CD4-positive, alpha-beta T cell (primary cell): ENCODE data around the gene MARCO. TPM values are rescaled to one million over a fixed set of nuclear protein-coding genes. Genes with fewer than 3 reads are reported as not detected.
A peak's percentile ranks its signal among the peaks of the same experiment; 100 is the strongest.

ENCODE experiments used
- ATAC-seq: fragments of 200-7000 bp; cut with Tn5 transposase; one replicate; pipeline ENCODE4 v1.10.0; 2022; ENCODE audit warnings: mild to moderate bottlenecking; ENCODE audit not compliant: poor library complexity
- CTCF ChIA-PET: fragments of 350-600 bp; sonication (Branson Sonifier 250); formaldehyde crosslinking; loops from one replicate; lab custom pipeline; 2021; ENCODE audit warnings: antibody characterized with exemption, inconsistent platforms; lab: Charles Lee
- POLR2A ChIA-PET: fragments of 350-600 bp; sonication (Branson Sonifier 250); formaldehyde crosslinking; loops from one replicate; lab custom pipeline; 2021; ENCODE audit warnings: antibody characterized with exemption, inconsistent platforms; lab: Charles Lee
- DNase-seq, 14 experiments: peaks; one replicate each; pipeline ENCODE4 v3.0.0-alpha.2; 2013 to 2020; ENCODE audit warnings: mixed read lengths in 2 of 14
- H3K27ac ChIP-seq, 2 donors: one replicate each; pipeline versions ENCODE4 v1.5.1 to v1.7.0; 2013; ENCODE audit warnings: low read length in 2 of 2, low read depth in 1 of 2, mild to moderate bottlenecking in 1 of 2
- H3K27me3 ChIP-seq, 2 experiments: 1 replicate in 1 of 2; 2 replicates in 1 of 2; pipeline versions ENCODE4 v1.6.1 to v1.7.0; 2013; ENCODE audit warnings: low read length in 2 of 2, control low read depth in 1 of 2, mild to moderate bottlenecking in 1 of 2, moderate library complexity in 1 of 2; ENCODE audit not compliant: insufficient read depth in 2 of 2, control insufficient read depth in 1 of 2
- H3K36me3 ChIP-seq: one replicate; pipeline ENCODE4 v1.6.1; 2013; ENCODE audit warnings: low read length, control low read depth; ENCODE audit not compliant: insufficient read depth
- H3K4me1 ChIP-seq: one replicate; pipeline ENCODE4 v1.6.1; 2013; ENCODE audit warnings: low read length, control low read depth; ENCODE audit not compliant: insufficient read depth
- H3K4me3 ChIP-seq: one replicate; pipeline ENCODE4 v1.5.1; 2013; ENCODE audit warnings: mild to moderate bottlenecking, low read length, moderate library complexity
- H3K9me3 ChIP-seq, 2 experiments: 1 replicate in 1 of 2; 2 replicates in 1 of 2; pipeline versions ENCODE4 v1.6.1 to v1.7.0; 2013; ENCODE audit warnings: low read length in 2 of 2, mild to moderate bottlenecking in 2 of 2, control low read depth in 1 of 2, moderate library complexity in 1 of 2; ENCODE audit not compliant: control insufficient read depth in 1 of 2, insufficient read depth in 1 of 2
- H3K27ac Mint-ChIP-seq: one replicate; pipeline ENCODE4 v1.8.0; 2020; ENCODE audit warnings: mixed read lengths
- H3K27me3 Mint-ChIP-seq: one replicate; pipeline ENCODE4 v1.8.0; 2021; ENCODE audit warnings: mixed read lengths
- H3K36me3 Mint-ChIP-seq: one replicate; pipeline ENCODE4 v1.8.0; 2021; ENCODE audit warnings: low read depth, mixed read lengths
- H3K4me1 Mint-ChIP-seq: one replicate; pipeline ENCODE4 v1.8.0; 2021; ENCODE audit warnings: low read depth, mixed read lengths
- H3K4me3 Mint-ChIP-seq: one replicate; pipeline ENCODE4 v1.8.0; 2020; ENCODE audit warnings: mild to moderate bottlenecking, mixed read lengths
- H3K9me3 Mint-ChIP-seq: one replicate; pipeline ENCODE4 v1.8.0; 2020; ENCODE audit warnings: mixed read lengths
- intact Hi-C, 2 experiments: fragments of 100-400 bp; cut with DNase I in 1 of 2; cut with micrococcal nuclease in 1 of 2; formaldehyde crosslinking; loops; one replicate each; pipeline versions ENCODE4 v1.15.1 to v1.9.0; 2023 to 2025; cut with DNase I, micrococcal nuclease
- total RNA-seq, 174 experiments: library from RNA in 2 of 174; stranded (reverse) in 2 of 174; gene quantifications; one replicate each; pipeline ENCODE4 v1.2.3 and lab custom pipeline; 2021 to 2026
- TF ChIP-seq, protein P1 (sequence below): fragments of 200-600 bp; IDR thresholded peaks from one replicate; pipeline ENCODE4 v1.8.0; 2022; ENCODE audit warnings: antibody characterized with exemption, mild to moderate bottlenecking

MARCO gene
- total RNA-seq, 2 experiments from 2014 or later = 0.22 TPM; not detected in 1

DNA sequence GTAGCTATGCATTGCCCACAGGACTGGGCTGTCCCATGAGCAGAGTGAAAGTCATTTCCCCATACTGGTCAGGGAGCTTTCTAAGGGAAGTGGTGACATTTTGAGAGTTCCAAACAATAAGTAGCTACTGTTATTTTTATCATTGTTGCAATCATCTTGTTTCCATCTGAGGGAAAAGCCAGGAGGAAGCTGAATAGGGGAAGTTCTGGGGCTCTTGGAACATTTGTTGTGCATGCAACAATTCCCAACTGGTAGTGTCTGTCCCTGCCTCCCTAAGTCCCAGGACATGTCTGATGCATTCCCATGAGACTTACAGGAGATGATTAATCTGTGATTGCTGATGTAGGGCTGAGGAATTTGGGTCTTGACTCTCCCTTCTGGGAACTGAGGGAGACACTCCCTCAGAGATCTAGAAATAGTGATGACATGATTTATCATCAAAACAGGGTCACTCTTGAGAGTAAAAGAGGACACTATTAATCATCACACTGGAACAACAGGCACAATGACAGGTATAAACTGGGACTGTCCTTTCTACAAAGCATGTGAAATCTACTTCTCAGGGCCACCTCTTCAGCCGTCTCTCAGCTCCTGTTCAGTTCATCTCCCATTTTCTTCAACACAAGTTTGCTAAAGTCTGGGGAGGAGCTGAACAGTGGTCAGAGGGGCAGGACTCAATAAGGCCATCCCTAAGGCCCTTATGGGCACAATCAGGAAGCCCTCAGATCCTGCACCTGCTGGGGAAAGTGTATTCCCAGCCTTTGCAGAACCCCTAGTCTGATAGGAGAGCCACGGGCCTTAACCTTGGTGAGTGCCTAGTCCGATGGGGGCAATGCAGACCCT lies 28.0 kb upstream of the MARCO start:
- Histone ChIP-seq H3K27me3 (no peaks in the 10 kb centered on the region), H3K4me1 (no peaks in the 10 kb centered on the region), H3K4me3 (no peak overlapping the region), H3K9me3 (no peaks in the 10 kb centered on the region), H3K27ac (no peak overlapping the region), H3K36me3 (no peaks in the 10 kb centered on the region)
- TF ChIP-seq, protein P1, sequence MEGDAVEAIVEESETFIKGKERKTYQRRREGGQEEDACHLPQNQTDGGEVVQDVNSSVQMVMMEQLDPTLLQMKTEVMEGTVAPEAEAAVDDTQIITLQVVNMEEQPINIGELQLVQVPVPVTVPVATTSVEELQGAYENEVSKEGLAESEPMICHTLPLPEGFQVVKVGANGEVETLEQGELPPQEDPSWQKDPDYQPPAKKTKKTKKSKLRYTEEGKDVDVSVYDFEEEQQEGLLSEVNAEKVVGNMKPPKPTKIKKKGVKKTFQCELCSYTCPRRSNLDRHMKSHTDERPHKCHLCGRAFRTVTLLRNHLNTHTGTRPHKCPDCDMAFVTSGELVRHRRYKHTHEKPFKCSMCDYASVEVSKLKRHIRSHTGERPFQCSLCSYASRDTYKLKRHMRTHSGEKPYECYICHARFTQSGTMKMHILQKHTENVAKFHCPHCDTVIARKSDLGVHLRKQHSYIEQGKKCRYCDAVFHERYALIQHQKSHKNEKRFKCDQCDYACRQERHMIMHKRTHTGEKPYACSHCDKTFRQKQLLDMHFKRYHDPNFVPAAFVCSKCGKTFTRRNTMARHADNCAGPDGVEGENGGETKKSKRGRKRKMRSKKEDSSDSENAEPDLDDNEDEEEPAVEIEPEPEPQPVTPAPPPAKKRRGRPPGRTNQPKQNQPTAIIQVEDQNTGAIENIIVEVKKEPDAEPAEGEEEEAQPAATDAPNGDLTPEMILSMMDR = no peak
- POLR2A ChIA-PET = interaction anchor here (0.8 to 0.9 kb wide), 2 partner anchors 11 kb away, joined by 3 read pairs; no protein-coding TSS in a partner anchor
- ATAC-seq = no peak
- CTCF ChIA-PET = no interaction called here
- peak in 2 of 14 experiments; percentile 35 to 59 for DNase-seq
- H3K4me1 Mint-ChIP-seq = no peaks in the 10 kb centered on the region
- intact Hi-C loops = no loop called here
- no peak overlapping the region for H3K4me3 Mint-ChIP-seq
- H3K27ac Mint-ChIP-seq = no peak overlapping the region
- no peaks in the 10 kb centered on the region for H3K36me3 Mint-ChIP-seq
- no peaks in the 10 kb centered on the region for H3K9me3 Mint-ChIP-seq
- H3K27me3 Mint-ChIP-seq = no peaks in the 10 kb centered on the region

DNA sequence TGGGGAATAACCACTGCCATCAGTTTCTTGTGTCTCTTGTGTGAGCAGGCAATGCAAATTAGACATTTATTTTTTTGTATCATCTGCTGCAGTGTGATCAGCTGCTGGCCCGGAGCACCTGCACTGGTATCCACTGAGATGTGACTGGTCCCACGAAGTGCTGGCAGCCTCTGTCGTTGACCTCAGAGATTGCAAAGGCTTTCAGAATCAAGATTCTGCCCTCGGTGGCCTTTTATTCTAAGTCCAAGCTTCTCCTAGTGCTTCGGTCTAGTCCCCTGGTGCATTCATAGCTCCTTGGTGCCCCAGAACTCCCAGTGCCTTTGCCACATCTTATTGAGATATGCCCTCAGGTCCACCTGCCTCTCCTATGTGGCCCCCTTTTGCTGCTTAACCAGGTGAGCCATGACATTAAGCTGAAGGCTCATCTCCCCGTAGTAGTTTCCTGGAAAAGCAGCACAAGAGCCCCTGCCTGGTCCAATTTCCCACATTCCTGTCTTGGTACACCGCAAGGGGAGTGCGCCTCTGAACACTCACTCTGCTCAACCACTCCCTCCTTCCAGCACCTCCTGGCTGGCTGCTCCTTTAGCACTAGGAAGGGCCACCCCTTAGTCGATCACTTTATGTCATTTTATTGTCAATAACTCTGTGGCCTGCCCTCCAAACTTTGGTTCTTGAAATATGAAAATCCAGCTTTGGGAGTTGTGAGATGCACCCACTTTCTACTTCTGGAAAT lies 27.1 kb upstream of the MARCO start:
- Histone ChIP-seq H3K36me3 (no peaks in the 10 kb centered on the region), H3K27me3 (no peaks in the 10 kb centered on the region), H3K9me3 (no peaks in the 10 kb centered on the region), H3K4me1 (no peaks in the 10 kb centered on the region), H3K27ac (no peak overlapping the region), H3K4me3 (no peak overlapping the region)
- H3K4me3 Mint-ChIP-seq = no peak overlapping the region
- ChIA-PET POLR2A (interaction anchor here (0.8 kb wide), 1 partner anchor 10 kb away, joined by 3 read pairs; no protein-coding TSS in a partner anchor), CTCF (no interaction called here)
- no peaks in the 10 kb centered on the region for H3K27me3 Mint-ChIP-seq
- no peaks in the 10 kb centered on the region for H3K9me3 Mint-ChIP-seq
- intact Hi-C loops = no loop called here
- DNase-seq (no peak), ATAC-seq (no peak)
- no peaks in the 10 kb centered on the region for H3K4me1 Mint-ChIP-seq
- TF ChIP-seq, protein P1 = no peak
- no peak overlapping the region for H3K27ac Mint-ChIP-seq
- no peaks in the 10 kb centered on the region for H3K36me3 Mint-ChIP-seq

DNA sequence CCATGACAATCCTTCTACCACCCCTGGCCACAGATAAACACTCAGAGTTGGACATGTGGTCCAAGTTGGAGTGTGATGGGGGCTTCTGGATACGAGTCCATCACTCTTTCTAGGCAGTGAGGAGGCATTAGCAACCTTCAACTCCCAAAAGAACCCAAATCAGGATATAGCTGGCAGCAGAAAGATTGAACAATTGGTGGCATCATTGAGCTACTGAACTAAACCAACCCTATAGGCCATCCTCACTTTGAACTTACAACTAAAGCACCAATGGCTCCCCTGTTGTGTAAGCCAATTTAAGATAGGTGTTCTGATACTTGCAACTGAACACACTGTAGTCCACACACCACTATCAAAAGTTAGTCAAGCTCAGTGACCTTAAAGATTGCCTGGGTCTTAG lies 24.0 kb upstream of the MARCO start:
- no peak for DNase-seq
- Mint-ChIP-seq H3K27me3 (peaks cover 10% of the 10 kb centered on the region), H3K4me3 (no peak overlapping the region), H3K27ac (no peak overlapping the region), H3K9me3 (no peaks in the 10 kb centered on the region), H3K36me3 (no peaks in the 10 kb centered on the region), H3K4me1 (no peaks in the 10 kb centered on the region)
- ATAC-seq = no peak
- Histone ChIP-seq H3K27ac (no peak overlapping the region), H3K4me1 (no peaks in the 10 kb centered on the region), H3K27me3 (no peaks in the 10 kb centered on the region), H3K4me3 (no peak overlapping the region), H3K36me3 (no peaks in the 10 kb centered on the region), H3K9me3 (no peaks in the 10 kb centered on the region)
- TF ChIP-seq, protein P1 = no peak
- ChIA-PET POLR2A (interaction anchor here (0.8 to 2.0 kb wide), 3 partner anchors 15 to 36 kb away, joined by 3 to 13 read pairs (median 4); partner anchors contain the start of gene MARCO), CTCF (interaction anchor here (0.7 kb wide), 1 partner anchor 371 kb away, joined by 3 read pairs; no protein-coding TSS in a partner anchor)
- intact Hi-C loops = no loop called here
